ENCODE results near the gene LTC4S.
"Not testable (repeated sequence)": the region's sequence is repeated elsewhere in the genome, so short reads cannot be mapped to it uniquely, and the experiment has no call there.

Gene LTC4S

GRCh38 chr5:179769796-179770195 is 24.0 kb upstream of the LTC4S start:
- no peak for DNase-seq

- no peak for DNase-seq
Measured at GRCh38 chr5:179771311-179771895, 22.4 kb upstream of the LTC4S start.

GRCh38 chr5:179772351-179772750 is 21.4 kb upstream of the LTC4S start:
- DNase-seq = no peak

GRCh38 chr5:179773686-179774040 is 20.1 kb upstream of the LTC4S start:
- no peak for DNase-seq

GRCh38 chr5:179774442-179774841 is 19.3 kb upstream of the LTC4S start:
- DNase-seq = no peak

GRCh38 chr5:179776411-179776938 is 17.3 kb upstream of the LTC4S start:
- DNase-seq = no peak

GRCh38 chr5:179777456-179777855 is 16.3 kb upstream of the LTC4S start:
- DNase-seq = no peak

- DNase-seq = no peak
Measured at GRCh38 chr5:179777909-179778308, 15.9 kb upstream of the LTC4S start.

- DNase-seq = no peak
Measured at GRCh38 chr5:179778591-179778990, 15.2 kb upstream of the LTC4S start.

GRCh38 chr5:179779826-179780225 is 14.0 kb upstream of the LTC4S start:
- no peak for DNase-seq

GRCh38 chr5:179780362-179780761 is 13.4 kb upstream of the LTC4S start:
- no peak for DNase-seq

- no peak for DNase-seq
Measured at GRCh38 chr5:179781846-179782245, 11.9 kb upstream of the LTC4S start.

GRCh38 chr5:179783128-179783527 is 10.7 kb upstream of the LTC4S start:
- DNase-seq = no peak

- DNase-seq = no peak
Measured at GRCh38 chr5:179786861-179787260, 6.9 kb upstream of the LTC4S start.

GRCh38 chr5:179788193-179788854 is 5.5 kb upstream of the LTC4S start:
- DNase-seq = no peak

GRCh38 chr5:179789278-179789677 is 4.5 kb upstream of the LTC4S start:
- not testable (repeated sequence) for DNase-seq

- no peak for DNase-seq
Measured at GRCh38 chr5:179791881-179792611, 1.7 kb upstream of the LTC4S start.

GRCh38 chr5:179792612-179793467 is 946 bp upstream of the LTC4S start:
- no peak for DNase-seq

- no peak for DNase-seq
Measured at GRCh38 chr5:179794171-179794570, 385 bp downstream of the LTC4S start.

GRCh38 chr5:179794575-179794974 is 789 bp downstream of the LTC4S start:
- no peak for DNase-seq

GRCh38 chr5:179795049-179795862 is 1.5 kb downstream of the LTC4S start:
- no peak for DNase-seq
